ENCODE results near the gene LAMC3. TPM values are rescaled to one million over a fixed set of nuclear protein-coding genes. Genes with fewer than 3 reads are reported as not detected.

The LAMC3 gene
- polyA plus RNA-seq, 1 of the 3 experiments (the other 2 are of a cell fraction) = 0.07 TPM

GRCh38 chr9:130962418-130963316 lies 46.3 kb upstream of the LAMC3 start:
- H3K36me3 ChIP-seq (replicated peaks in 1 of 2; ENCODE audit: control insufficient read depth in 1 of 2, insufficient read depth in 2 of 2, low read length in 1 of 2) = no peaks in the 10 kb centered on the region
- no peak overlapping the region for H3K9ac ChIP-seq
- no peaks in the 10 kb centered on the region for H3K9me2 ChIP-seq
- H3K27ac ChIP-seq (ENCODE audit: low read depth in 2 of 2, low read length in 1 of 2) = no peak overlapping the region
- H3K4me3 ChIP-seq (ENCODE audit: low read depth in 2 of 2, low read length in 1 of 2) = no peak overlapping the region
- ChIA-PET CTCF (no interaction called here), POLR2A (interaction anchor here (0.5 kb wide), 1 partner anchor 10 kb away, joined by 3 read pairs; no protein-coding TSS in a partner anchor)
- no peaks in the 10 kb centered on the region for H3K27me3 ChIP-seq (ENCODE audit: insufficient read depth)
- H3K9me3 ChIP-seq = no peaks in the 10 kb centered on the region
- H3K4me1 ChIP-seq (ENCODE audit: control insufficient read depth in 1 of 2, insufficient read depth in 2 of 2, low read depth in 1 of 2, low read length in 1 of 2) = peaks cover 0 to 8% of the 10 kb centered on the region in 2 experiments; a peak in 3 of 4 replicates
- TF ChIP-seq TCF12 (IDR thresholded peaks at IDR 0.05) (peak; percentile 91), JUND (IDR thresholded peaks at IDR 0.05) (no peak; the same call in 1 of the 2 replicates), NFIC (IDR thresholded peaks at IDR 0.05; ENCODE audit: borderline replicate concordance) (peak; percentile 99), EP300 (IDR thresholded peaks at IDR 0.05; ENCODE audit: borderline replicate concordance in 1 of 2, low read depth in 1 of 2, low read length in 1 of 2) (peak; percentile 14 to 85; a peak in 1 of 4 replicates), USF1 (IDR thresholded peaks at IDR 0.05; ENCODE audit: borderline replicate concordance, low read depth) (peak; percentile 70; the same call in 1 of the 2 replicates), RXRA (IDR thresholded peaks at IDR 0.05; ENCODE audit: borderline replicate concordance, low read depth) (peak; percentile 84; the same call in 1 of the 2 replicates), SMC3 (IDR thresholded peaks at IDR 0.05; ENCODE audit: low read depth, low read length) (no peak), SIN3A (IDR thresholded peaks at IDR 0.05; ENCODE audit: borderline replicate concordance, low read depth, low read length) (peak; percentile 72; the same call in 1 of the 2 replicates), POLR2AphosphoS5 (IDR thresholded peaks at IDR 0.05; ENCODE audit: low read depth, low read length) (peak; percentile 78; the same call in 1 of the 2 replicates), TEAD4 (IDR thresholded peaks at IDR 0.05; ENCODE audit: borderline replicate concordance, insufficient read depth) (peak; percentile 89; the same call in 1 of the 2 replicates), RAD21 (IDR thresholded peaks at IDR 0.05; ENCODE audit: low read length) (no peak), ZBTB33 (IDR thresholded peaks at IDR 0.05; ENCODE audit: borderline replicate concordance, low read depth) (no peak), FOSL2 (IDR thresholded peaks at IDR 0.05; ENCODE audit: borderline replicate concordance, low read depth) (peak; percentile 99)
- TF ChIP-seq, protein P1, sequence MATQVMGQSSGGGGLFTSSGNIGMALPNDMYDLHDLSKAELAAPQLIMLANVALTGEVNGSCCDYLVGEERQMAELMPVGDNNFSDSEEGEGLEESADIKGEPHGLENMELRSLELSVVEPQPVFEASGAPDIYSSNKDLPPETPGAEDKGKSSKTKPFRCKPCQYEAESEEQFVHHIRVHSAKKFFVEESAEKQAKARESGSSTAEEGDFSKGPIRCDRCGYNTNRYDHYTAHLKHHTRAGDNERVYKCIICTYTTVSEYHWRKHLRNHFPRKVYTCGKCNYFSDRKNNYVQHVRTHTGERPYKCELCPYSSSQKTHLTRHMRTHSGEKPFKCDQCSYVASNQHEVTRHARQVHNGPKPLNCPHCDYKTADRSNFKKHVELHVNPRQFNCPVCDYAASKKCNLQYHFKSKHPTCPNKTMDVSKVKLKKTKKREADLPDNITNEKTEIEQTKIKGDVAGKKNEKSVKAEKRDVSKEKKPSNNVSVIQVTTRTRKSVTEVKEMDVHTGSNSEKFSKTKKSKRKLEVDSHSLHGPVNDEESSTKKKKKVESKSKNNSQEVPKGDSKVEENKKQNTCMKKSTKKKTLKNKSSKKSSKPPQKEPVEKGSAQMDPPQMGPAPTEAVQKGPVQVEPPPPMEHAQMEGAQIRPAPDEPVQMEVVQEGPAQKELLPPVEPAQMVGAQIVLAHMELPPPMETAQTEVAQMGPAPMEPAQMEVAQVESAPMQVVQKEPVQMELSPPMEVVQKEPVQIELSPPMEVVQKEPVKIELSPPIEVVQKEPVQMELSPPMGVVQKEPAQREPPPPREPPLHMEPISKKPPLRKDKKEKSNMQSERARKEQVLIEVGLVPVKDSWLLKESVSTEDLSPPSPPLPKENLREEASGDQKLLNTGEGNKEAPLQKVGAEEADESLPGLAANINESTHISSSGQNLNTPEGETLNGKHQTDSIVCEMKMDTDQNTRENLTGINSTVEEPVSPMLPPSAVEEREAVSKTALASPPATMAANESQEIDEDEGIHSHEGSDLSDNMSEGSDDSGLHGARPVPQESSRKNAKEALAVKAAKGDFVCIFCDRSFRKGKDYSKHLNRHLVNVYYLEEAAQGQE (IDR thresholded peaks at IDR 0.05; ENCODE audit: low read depth, low read length) = peak; percentile 73
- TF ChIP-seq, protein P2, sequence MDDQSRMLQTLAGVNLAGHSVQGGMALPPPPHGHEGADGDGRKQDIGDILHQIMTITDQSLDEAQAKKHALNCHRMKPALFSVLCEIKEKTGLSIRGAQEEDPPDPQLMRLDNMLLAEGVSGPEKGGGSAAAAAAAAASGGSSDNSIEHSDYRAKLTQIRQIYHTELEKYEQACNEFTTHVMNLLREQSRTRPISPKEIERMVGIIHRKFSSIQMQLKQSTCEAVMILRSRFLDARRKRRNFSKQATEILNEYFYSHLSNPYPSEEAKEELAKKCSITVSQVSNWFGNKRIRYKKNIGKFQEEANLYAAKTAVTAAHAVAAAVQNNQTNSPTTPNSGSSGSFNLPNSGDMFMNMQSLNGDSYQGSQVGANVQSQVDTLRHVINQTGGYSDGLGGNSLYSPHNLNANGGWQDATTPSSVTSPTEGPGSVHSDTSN (IDR thresholded peaks at IDR 0.05) = peak; percentile 93
- TF ChIP-seq, protein P3, sequence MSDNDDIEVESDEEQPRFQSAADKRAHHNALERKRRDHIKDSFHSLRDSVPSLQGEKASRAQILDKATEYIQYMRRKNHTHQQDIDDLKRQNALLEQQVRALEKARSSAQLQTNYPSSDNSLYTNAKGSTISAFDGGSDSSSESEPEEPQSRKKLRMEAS (IDR thresholded peaks at IDR 0.05; ENCODE audit: low read depth) = peak; percentile 77
- no peaks in the 10 kb centered on the region for H3K79me2 ChIP-seq (ENCODE audit: insufficient read depth)
- 41% methylated on average over 19 of the region's 22 CpGs for WGBS (ENCODE audit: low lambda C conversion rate)
- H2AFZ ChIP-seq (ENCODE audit: low read depth) = no peak overlapping the region
- DNase-seq = peak; percentile 49
- peaks cover 5% of the 10 kb centered on the region for H3F3A ChIP-seq (replicated peaks; ENCODE audit: insufficient read depth)
- peak overlapping the region; percentile 41 for H3K4me2 ChIP-seq
- no peaks in the 10 kb centered on the region for H4K20me1 ChIP-seq (ENCODE audit: insufficient read depth)

Data from SK-N-SH (cell line).